ENCODE data around the gene BANF2.

Gene BANF2

DNA sequence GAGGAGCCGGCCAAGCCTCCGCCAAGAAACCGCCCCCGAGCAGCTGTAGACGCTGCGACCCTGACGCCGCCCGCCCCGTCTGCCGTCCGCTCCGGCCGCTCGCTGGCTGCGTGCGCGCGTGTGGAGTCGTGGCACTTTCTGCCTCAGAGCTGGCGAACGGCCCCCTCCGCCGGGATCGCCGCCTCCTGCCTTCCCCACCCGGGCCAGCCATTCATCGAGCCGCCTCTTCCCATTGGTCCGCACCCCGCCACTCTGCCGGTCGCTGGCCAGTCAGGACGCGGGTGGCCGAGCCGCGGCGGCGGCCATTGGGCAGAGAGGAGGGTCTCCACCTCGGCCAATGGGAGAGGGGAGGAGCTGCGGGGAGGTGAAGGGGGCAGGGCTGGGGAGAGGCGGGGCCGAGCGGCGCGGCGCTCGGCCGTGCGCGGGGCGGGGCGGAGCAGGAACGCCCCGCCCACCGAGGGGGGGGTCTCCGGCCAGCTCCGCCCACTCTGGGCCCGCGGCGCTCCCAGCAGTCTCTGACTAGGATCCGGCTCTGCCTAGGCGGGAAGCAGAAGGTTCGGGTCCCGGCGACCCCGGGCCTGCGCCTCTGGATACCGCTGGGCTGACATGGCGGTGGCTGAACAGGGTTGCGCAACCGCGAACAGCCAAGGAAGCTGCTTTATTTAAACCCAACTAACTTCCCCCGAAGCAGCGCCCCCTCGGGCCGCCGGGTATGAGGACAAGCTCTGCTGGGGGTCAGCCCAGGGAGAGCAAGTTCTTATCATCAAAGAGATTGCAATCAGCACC lies 17.5 kb upstream of the BANF2 start, which contains the start of gene RRBP1:
RRBP1 (minus strand) TSS at position 140 of the 786 bp plus-strand sequence. CDS start 21,735 bp downstream, outside the sequence.
- peak; percentile 99 for DNase-seq (ENCODE audit: low read depth, low spot score)
- in situ Hi-C loops (cut with HindIII; ENCODE audit: low sequenced_read_pairs), result no loop called here
- TF ChIP-seq, protein P1, sequence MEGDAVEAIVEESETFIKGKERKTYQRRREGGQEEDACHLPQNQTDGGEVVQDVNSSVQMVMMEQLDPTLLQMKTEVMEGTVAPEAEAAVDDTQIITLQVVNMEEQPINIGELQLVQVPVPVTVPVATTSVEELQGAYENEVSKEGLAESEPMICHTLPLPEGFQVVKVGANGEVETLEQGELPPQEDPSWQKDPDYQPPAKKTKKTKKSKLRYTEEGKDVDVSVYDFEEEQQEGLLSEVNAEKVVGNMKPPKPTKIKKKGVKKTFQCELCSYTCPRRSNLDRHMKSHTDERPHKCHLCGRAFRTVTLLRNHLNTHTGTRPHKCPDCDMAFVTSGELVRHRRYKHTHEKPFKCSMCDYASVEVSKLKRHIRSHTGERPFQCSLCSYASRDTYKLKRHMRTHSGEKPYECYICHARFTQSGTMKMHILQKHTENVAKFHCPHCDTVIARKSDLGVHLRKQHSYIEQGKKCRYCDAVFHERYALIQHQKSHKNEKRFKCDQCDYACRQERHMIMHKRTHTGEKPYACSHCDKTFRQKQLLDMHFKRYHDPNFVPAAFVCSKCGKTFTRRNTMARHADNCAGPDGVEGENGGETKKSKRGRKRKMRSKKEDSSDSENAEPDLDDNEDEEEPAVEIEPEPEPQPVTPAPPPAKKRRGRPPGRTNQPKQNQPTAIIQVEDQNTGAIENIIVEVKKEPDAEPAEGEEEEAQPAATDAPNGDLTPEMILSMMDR (IDR thresholded peaks at IDR 0.05; ENCODE audit: low read depth, low read length), result peak; percentile 76
- H3K4me3 ChIP-seq (ENCODE audit: low read depth, low read length), result peak within 1 kb of the TSS; percentile 86

DNA sequence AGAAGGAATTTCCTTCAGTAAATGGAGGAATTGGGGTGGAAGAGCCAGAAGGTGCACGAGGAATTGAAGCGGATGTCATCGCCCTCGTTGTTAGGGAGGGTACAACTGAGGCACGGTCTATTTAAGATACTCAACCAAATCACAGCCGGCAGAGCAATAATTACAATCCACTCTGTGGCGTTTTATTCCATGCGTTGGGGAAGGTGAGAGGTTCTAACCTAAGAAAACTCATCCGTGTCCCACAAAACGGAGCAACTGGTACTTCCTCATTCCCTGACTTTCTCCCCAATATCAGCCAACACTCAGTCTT lies 16.9 kb upstream of the BANF2 start:
- peak overlapping the region; percentile 49 for H3K4me3 ChIP-seq (ENCODE audit: low read depth, low read length)
- no peak for DNase-seq (ENCODE audit: low read depth, low spot score)
- in situ Hi-C loops (cut with HindIII; ENCODE audit: low sequenced_read_pairs), result no loop called here
- TF ChIP-seq, protein P1 (IDR thresholded peaks at IDR 0.05; ENCODE audit: low read depth, low read length), result no peak

DNA sequence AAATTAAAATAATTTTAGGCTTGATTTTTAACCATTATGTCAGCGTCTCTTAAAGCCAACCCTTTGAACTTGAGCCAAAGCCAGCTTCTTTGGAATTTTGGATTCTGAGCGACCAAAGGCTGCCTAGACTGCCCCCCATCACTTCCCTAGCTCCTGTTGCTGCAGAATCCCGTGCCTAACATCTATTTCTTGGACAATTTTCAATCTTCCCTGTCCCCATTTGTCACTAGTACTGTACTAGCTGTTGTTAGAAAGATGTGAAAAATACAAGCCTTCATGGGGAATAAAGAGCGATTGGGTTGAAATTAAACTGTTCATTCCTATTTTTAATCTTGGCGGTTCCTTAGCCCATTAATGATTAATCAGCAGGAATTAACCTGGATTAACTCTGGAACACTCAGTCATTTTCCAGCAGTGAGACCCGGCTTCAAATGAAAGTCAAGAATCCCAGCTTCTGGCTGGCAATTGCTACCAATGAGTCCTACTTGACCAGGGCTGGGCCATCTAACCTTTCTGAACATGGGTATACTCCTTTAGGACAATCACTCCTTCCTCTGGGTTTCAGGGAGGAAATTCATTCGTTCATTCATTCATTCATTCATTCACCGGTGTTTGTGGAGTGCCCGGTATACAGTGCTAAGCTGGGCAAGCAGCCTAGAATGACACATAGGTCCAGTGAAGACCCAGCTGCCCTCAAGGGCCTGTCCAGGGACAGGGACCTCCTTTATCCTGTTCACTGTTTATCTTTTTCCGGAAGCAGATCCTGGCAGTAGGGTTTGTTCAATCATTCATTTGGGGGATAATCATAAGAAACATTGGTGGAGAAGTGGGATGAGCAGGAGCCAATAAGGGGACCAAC lies 16.3 kb upstream of the BANF2 start:
- DNase-seq (ENCODE audit: low read depth, low spot score), result no peak
- TF ChIP-seq, protein P1 (IDR thresholded peaks at IDR 0.05; ENCODE audit: low read depth, low read length), result no peak
- no peak overlapping the region for H3K4me3 ChIP-seq (ENCODE audit: low read depth, low read length)
- in situ Hi-C loops (cut with HindIII; ENCODE audit: low sequenced_read_pairs), result no loop called here

DNA sequence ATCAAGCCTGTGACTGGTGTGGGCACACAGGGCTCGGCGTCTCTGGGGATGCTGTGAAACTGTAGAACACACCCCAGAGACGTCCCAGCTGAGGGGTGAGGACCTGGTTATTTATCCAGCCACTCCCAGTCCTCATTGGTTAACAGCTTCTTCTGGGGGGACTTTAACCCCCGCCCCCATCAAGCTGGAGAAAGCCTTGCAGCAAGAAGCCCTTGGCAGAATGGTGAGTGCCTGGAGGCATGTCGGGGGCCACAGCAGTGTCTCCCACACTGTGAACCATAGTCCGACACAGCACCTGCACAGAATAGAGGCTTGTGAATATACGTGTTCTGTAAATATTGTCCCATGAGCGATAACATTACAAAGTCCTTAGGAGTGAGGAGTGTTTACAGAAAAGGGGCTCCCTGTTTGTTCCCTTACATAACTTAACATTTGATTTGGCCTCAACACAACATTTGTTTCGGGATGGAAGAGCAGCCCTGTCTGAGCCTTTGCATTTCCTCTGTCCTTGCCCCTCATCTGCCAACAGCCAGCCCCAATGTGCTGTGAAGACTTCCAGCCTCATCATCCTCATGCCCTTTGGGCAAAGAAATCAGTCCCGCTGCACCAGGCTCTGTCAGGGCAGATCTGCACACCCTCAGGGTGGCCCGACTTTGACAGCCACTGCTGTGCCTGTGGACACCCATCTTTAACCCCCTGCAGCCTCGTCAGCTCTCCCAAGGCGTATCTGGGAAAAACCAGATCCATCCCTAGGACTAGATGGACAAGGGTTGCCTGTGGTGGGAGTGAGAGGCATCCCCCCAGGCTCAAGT lies 15.5 kb upstream of the BANF2 start:
- no peak overlapping the region for H3K4me3 ChIP-seq (ENCODE audit: low read depth, low read length)
- no peak for DNase-seq (ENCODE audit: low read depth, low spot score)
- in situ Hi-C loops (cut with HindIII; ENCODE audit: low sequenced_read_pairs), result no loop called here
- TF ChIP-seq, protein P1 (IDR thresholded peaks at IDR 0.05; ENCODE audit: low read depth, low read length), result no peak

DNA sequence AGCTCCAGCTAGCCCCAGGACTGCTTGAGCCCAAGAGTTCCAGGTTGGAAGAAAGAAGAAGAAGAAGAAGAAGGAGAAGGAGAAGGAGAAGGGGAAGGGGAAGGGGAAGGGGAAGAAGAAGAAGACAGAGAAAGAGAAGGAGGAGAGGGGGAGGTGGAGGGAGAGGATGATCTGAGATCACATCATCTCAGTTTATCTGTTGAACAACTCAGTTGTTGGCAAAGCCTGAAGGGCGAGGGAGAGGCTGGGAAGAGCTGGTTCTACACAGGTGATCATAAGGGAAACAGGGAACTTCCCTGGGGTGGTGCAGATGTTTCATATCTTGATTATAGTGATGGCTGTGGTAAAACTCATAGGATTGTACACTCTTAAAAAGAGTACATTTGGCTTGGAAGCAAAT lies 14.6 kb upstream of the BANF2 start:
- no peak for DNase-seq (ENCODE audit: low read depth, low spot score)
- H3K4me3 ChIP-seq (ENCODE audit: low read depth, low read length), result no peak overlapping the region
- TF ChIP-seq, protein P1 (IDR thresholded peaks at IDR 0.05; ENCODE audit: low read depth, low read length), result no peak
- in situ Hi-C loops (cut with HindIII; ENCODE audit: low sequenced_read_pairs), result no loop called here

DNA sequence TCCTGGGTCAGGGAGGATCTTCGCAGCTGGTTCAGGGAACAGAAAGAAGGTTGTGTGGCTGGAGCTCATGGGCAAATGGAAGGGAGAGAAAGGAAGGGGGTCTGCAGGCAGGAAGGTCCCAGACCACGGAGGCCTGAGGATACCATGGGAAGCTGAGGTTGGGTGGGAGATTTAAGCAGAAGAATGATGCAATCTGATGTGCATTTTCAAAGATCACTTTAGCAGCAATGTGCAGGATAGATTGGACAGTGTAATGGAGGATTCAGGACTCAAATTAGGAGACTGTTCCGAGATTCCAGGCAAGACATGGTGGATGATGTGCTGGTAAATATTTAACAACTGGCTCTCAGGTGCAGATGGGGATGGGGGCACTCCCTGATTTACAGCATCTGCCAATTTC lies 12.0 kb upstream of the BANF2 start:
- H3K4me3 ChIP-seq (ENCODE audit: low read depth, low read length), result no peak overlapping the region
- in situ Hi-C loops (cut with HindIII; ENCODE audit: low sequenced_read_pairs), result no loop called here
- TF ChIP-seq, protein P1 (IDR thresholded peaks at IDR 0.05; ENCODE audit: low read depth, low read length), result no peak
- DNase-seq (ENCODE audit: low read depth, low spot score), result no peak
